Measurements from ENCODE around the gene DCDC2B.

The DCDC2B gene

GRCh38 chr1:32224285-32224684 is 15.4 kb downstream of the DCDC2B start:
- H3K4me1 ChIP-seq (ENCODE audit: insufficient read depth, low read length) = peaks cover 34% of the 10 kb centered on the region
- peak overlapping the region; percentile 77; the same call in 1 of the 2 replicates for H3K9ac ChIP-seq (ENCODE audit: low read depth, low read length)
- H3K4me2 ChIP-seq (ENCODE audit: insufficient read depth, low read length) = peak overlapping the region; percentile 70
- TF ChIP-seq EZH2 (IDR thresholded peaks at IDR 0.05; ENCODE audit: borderline replicate concordance, low read depth, low read length, severe bottlenecking) = no peak
- no peak for TF ChIP-seq CTCF (IDR thresholded peaks at IDR 0.05; ENCODE audit: borderline replicate concordance, extremely low read depth, low read length, poor library complexity, severe bottlenecking)
- peaks cover 47% of the 10 kb centered on the region for H3K79me2 ChIP-seq (ENCODE audit: insufficient read depth, low read length)
- DNase-seq = no peak
- H3K9me3 ChIP-seq (ENCODE audit: insufficient read depth, low read length, severe bottlenecking) = no peaks in the 10 kb centered on the region
- H3K4me3 ChIP-seq (ENCODE audit: low read depth in 1 of 2, low read length in 2 of 2) = peak overlapping the region in 1 of 2 experiments; percentile 41; a peak in 1 of 4 replicates
- no peak for ATAC-seq (ENCODE audit: insufficient read depth, low read depth)
- peaks cover 55% of the 10 kb centered on the region for H3K36me3 ChIP-seq (ENCODE audit: insufficient read depth, low read length)
- peaks cover 8% of the 10 kb centered on the region; the same call in 1 of the 2 replicates for H4K20me1 ChIP-seq (ENCODE audit: insufficient read depth, low read length)
- H3K27me3 ChIP-seq (ENCODE audit: insufficient read depth, low read length, poor library complexity) = no peaks in the 10 kb centered on the region
- no peak overlapping the region for H3K27ac ChIP-seq (ENCODE audit: low read length)
- H2AFZ ChIP-seq (ENCODE audit: low read depth, low read length) = no peak overlapping the region

DNA sequence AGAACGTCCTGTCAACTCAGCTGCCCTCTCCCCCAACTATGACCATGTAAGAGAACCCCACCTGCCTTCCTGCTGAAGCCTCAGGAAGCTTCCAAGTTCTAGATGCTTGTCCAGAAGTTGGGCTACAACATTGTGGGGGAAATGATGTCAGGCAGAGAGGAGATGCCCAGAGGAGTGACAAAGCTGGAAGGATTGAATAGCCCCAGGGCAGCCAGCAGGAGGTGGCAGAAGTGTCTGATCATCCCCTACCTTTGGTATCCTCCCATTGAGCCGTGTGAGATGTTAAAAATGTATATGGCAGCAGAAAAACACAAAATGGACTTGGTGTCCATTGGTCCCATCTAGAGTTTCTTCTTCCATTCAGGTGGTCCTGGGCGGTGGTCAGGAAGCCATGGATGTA is 19.9 kb downstream of the DCDC2B start:
- DNase-seq (no peak), ATAC-seq (ENCODE audit: insufficient read depth, low read depth) (no peak)
- peaks cover 15% of the 10 kb centered on the region for H3K79me2 ChIP-seq (ENCODE audit: insufficient read depth, low read length)
- no peaks in the 10 kb centered on the region for H3K9me3 ChIP-seq (ENCODE audit: insufficient read depth, low read length, severe bottlenecking)
- no peak overlapping the region for H3K4me3 ChIP-seq (ENCODE audit: low read depth in 1 of 2, low read length in 2 of 2)
- no peak overlapping the region for H3K4me2 ChIP-seq (ENCODE audit: insufficient read depth, low read length)
- H3K27me3 ChIP-seq (ENCODE audit: insufficient read depth, low read length, poor library complexity) = no peaks in the 10 kb centered on the region
- no peak overlapping the region for H3K9ac ChIP-seq (ENCODE audit: low read depth, low read length)
- H3K36me3 ChIP-seq (ENCODE audit: insufficient read depth, low read length) = peaks cover 73% of the 10 kb centered on the region
- no peak overlapping the region for H3K27ac ChIP-seq (ENCODE audit: low read length)
- no peak overlapping the region for H2AFZ ChIP-seq (ENCODE audit: low read depth, low read length)
- peaks cover 6% of the 10 kb centered on the region; the same call in 1 of the 2 replicates for H4K20me1 ChIP-seq (ENCODE audit: insufficient read depth, low read length)
- peaks cover 10% of the 10 kb centered on the region for H3K4me1 ChIP-seq (ENCODE audit: insufficient read depth, low read length)
- TF ChIP-seq CTCF (IDR thresholded peaks at IDR 0.05; ENCODE audit: borderline replicate concordance, extremely low read depth, low read length, poor library complexity, severe bottlenecking) (no peak), EZH2 (IDR thresholded peaks at IDR 0.05; ENCODE audit: borderline replicate concordance, low read depth, low read length, severe bottlenecking) (no peak)

DNA sequence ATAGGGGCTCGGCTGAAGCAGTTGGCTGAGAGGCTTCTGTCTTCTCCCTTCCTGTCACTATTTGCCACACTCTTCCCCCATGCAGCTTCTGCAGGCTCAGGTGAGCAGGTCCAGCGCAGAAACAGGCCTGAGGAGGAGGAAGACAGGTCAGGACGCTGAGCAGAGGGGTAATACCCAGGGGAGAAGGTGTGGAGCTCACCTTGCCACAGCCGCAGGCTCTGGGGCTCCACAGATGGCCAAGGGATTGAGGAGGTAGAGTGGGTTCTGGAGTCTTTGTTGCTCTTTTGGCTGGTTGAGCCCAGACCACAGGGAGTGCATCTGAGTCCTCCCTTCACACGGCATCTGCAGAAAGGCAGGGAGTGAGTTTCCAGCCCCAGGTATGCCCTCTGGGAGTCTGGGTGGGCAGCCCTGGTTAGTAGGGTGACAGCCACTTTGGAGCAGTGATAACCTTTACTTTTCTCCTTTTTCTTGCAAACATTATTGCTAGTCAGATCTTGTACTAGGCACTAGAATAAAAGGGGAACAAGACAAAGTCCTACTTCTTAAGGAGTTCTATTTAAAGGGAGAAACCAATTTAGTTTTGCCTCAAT is 23.0 kb downstream of the DCDC2B start:
- H3K9ac ChIP-seq (ENCODE audit: low read depth, low read length) = no peak overlapping the region
- H3K79me2 ChIP-seq (ENCODE audit: insufficient read depth, low read length) = no peaks in the 10 kb centered on the region
- no peak for TF ChIP-seq EZH2 (IDR thresholded peaks at IDR 0.05; ENCODE audit: borderline replicate concordance, low read depth, low read length, severe bottlenecking)
- TF ChIP-seq CTCF (IDR thresholded peaks at IDR 0.05; ENCODE audit: borderline replicate concordance, extremely low read depth, low read length, poor library complexity, severe bottlenecking) = no peak
- H3K36me3 ChIP-seq (ENCODE audit: insufficient read depth, low read length) = peaks cover 48% of the 10 kb centered on the region
- no peaks in the 10 kb centered on the region for H3K9me3 ChIP-seq (ENCODE audit: insufficient read depth, low read length, severe bottlenecking)
- H3K4me2 ChIP-seq (ENCODE audit: insufficient read depth, low read length) = no peak overlapping the region
- H3K27me3 ChIP-seq (ENCODE audit: insufficient read depth, low read length, poor library complexity) = no peaks in the 10 kb centered on the region
- ATAC-seq (ENCODE audit: insufficient read depth, low read depth) (peak; percentile 31; the same call in 2 of the 3 replicates), DNase-seq (no peak)
- no peaks in the 10 kb centered on the region for H3K4me1 ChIP-seq (ENCODE audit: insufficient read depth, low read length)
- no peak overlapping the region for H2AFZ ChIP-seq (ENCODE audit: low read depth, low read length)
- no peak overlapping the region for H3K4me3 ChIP-seq (ENCODE audit: low read depth in 1 of 2, low read length in 2 of 2)
- H4K20me1 ChIP-seq (ENCODE audit: insufficient read depth, low read length) = no peaks in the 10 kb centered on the region
- H3K27ac ChIP-seq (ENCODE audit: low read length) = no peak overlapping the region

All from DND-41 (cell line).